Endometrial microvascular endothelial cells (primary cell): ENCODE results near the gene CENPB. TPM values are rescaled to one million over a fixed set of nuclear protein-coding genes. Genes with fewer than 3 reads are reported as not detected.

Experiments used
- in situ Hi-C: cut with HindIII; loops from 2 replicates; pipeline ENCODE4 v1.10.0; 2017; ENCODE audit warnings: low sequenced_read_pairs, low pct_unique_long_range_greater_than_20kb; ENCODE audit errors: inconsistent ontology term
- total RNA-seq: library from RNA; depleted of rRNA; stranded (reverse); fragments of >200 nt; gene quantifications from one replicate; pipeline ENCODE4 v1.2.3, GENCODE V29; 2015; ENCODE audit errors: inconsistent ontology term

The CENPB gene
- total RNA-seq, 1 donor from 2014 or later = 105 TPM

DNA sequence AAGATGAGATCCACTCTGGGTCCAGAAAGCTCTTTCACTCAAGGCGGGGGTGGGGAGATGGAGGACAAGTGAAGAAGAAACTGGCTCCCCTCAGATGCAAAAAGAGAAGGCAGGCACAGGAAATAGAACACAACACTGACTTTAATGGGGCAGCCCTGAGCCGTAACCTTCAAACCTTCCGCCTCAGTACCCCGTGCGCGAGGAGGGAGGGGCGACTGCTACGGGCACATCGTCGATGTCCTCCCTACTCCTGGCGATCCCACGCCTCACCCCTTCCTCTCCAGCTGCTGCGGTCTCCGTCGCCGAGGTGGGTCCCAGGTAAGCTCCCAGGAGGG lies 9.2 kb downstream of the CENPB start:
- in situ Hi-C loops = no loop called here

DNA sequence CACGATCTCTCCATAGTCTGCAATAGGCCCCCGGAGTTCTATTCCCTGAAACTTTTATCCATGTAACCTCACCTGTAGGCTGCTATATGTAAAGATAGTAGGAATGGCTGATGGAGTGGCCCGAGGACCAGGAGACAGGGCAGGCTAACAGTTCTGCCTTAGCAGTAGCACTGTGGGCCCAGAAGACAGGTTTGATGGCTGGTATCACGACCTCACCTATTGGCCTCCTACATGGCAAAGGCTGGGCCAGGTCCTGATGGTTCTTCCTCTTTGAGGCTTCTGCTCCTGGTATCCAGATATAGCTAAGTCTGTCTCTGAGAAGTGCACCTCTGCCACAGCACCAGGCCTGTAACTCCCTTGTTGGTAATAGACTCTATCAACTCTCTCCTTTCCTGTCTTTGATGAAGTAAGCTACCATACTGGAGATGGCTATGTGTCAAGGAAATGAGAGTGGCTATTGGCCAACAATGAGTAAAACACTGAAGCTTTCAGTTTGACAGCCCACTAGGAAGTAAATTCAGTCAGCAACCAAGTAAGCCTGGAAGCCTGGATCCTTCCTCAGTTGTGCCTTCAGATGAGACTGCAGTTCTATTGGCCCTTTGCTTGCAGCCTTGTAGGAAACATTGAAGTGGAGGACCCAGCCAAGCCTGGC lies 11.0 kb downstream of the CENPB start:
- in situ Hi-C loops = no loop called here

DNA sequence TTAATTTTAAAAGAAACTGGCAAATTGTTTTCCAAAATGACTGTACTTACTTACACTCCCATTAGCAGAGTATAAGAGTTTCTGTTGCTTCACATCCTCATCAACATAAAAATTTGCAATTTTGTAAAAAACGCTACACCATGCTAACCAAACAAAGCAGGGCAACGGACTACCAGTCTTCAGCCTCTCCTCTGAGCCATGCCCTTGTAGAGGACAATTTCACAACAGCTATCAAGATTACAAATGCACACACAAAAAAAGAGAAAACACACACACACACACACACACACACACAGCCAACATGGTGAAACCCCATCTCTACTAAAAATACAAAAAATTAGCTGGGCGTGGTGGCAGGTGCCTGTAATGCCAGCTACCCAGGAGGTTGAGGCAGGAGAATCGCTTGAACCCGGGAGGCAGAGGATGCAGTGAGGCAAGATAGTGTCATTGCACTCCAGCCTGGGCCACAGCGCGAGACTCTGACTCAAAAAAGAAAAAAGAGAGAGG lies 14.9 kb downstream of the CENPB start:
- in situ Hi-C loops = no loop called here

DNA sequence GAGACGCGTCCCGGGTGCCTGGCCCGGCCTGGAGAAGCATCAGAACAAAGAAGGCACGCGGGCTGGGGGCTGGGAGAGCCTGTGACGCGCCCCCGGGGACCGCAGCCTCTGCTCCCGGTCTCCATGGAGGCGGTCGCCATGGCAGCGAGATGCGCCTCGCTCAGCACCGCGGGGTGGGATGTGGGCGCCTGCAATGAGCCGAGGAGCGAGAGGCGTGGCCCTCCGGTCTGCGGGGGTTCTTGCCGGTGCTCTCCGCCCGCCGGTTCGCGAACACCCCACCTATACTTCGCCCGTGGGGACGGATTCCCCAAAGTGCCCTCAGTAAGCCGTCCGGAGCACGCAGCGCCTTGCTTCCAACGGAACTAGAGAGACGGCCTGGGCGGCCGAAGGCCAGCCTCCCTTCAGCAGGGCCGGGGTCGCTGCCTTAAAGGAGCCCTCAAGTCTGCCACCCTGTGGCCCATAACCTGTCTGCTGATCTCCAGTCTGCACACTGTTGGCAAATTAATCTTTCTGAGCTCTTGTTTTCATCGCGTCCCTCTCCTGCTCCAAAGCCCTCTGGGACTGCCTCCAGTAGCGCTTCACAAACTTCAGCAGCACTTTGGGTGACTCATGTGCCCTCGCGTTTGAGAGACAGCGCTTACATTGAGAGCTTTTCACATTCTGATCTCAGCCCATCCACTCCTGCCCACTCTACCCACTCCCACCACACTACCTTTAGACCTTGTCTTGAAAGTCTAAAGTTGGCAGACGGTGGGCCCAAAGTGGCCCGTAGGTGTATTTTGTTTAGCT lies 18.0 kb downstream of the CENPB start:
- in situ Hi-C loops = no loop called here

DNA sequence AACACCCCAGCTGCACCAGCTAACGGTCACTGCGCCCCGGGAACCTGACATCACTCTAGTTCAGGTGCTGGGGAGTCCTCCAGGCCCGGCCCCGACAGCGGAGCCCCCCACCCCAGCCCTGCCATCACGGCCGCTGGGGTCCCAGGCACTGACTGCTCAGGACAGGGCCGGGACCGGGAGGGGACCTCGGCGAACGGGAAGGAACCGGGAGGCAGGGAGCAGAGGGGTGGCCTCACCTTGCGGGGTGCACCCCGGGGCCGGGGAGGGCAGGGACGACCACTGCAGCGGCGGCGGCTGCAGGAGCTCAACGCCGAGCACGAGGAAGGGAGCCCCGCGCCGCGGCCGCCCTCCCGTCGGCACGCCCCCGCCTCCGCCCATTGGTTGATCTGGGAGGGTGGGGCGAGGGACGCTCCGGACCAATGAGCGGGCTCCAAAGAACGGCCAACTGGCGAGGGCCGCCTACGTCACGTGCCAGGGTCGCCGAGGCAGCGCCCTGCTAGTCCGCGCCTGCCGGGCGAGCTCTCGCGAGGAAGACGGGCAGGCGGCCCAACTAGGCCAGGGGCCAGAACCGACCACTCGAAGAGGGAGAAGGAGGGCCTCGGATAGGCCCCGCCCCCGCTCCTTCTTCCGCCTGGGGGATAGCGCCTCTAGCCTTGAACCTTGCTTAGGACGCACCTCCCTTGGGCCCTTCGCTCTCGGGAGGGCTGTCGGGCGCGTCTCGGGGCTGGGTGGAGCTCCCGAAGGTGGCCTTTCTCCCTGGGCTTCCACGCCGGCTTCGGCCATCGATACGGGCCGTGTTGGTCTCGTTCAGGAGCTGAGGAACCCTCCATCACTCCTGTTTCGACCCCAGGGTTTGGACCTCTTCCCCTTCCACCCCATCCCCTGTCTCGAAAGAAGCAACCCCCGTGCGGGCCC lies 18.9 kb downstream of the CENPB start, which contains the start of gene ADISSP:
Gene ADISSP, minus strand, starts transcription at position 327 of the 915 bp plus-strand sequence. CDS start 7,653 bp downstream, outside the sequence.
- in situ Hi-C loops = no loop called here

DNA sequence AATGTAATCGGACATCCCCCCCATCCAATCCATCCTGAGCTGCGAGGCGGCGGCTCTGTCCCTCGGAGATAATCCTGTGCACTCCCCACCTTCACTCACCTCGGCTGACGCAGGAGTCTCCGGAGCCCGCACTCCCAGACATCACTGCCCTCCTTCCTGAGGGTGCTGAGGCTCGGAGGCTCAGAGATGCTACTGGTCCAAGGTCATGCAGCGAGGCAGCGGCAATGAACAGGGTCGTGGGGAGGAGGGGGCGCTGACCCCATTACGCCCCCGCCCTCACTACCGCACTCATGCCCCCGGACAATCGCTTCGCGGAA lies 19.5 kb downstream of the CENPB start:
- in situ Hi-C loops = no loop called here

DNA sequence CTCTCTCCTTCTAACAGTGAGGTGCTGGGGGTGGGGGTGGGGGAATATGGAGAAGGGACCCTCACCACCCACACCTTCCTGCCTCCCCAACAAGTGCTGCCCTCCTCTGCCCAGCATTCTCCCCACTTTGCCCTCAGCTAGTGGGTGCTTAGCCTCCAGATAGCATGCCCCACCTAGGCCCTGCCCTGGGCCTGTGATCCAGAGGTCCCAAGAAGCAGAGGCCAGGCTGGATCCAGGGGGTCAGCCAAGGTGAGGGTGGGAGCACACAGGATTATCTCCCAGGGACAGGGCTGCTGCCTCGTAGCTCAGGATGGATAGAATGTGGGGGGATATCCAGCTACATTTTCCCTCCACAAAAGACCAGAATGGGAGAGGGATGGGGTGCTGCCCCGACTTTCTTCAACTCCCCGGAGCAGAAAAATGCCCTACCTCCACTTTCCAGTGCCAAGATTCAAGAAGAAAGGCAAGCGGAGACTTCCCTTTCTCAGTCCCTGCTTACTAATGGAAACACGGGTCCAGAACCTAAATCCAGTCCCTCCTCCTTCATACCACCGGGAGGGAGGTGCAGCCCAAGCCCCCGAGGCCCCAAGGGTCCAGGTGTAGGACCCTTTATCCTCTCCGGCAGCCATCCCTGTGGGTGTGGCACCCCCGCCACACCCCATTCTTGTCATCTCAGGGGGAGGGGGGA lies 20.0 kb downstream of the CENPB start:
- in situ Hi-C loops = no loop called here

DNA sequence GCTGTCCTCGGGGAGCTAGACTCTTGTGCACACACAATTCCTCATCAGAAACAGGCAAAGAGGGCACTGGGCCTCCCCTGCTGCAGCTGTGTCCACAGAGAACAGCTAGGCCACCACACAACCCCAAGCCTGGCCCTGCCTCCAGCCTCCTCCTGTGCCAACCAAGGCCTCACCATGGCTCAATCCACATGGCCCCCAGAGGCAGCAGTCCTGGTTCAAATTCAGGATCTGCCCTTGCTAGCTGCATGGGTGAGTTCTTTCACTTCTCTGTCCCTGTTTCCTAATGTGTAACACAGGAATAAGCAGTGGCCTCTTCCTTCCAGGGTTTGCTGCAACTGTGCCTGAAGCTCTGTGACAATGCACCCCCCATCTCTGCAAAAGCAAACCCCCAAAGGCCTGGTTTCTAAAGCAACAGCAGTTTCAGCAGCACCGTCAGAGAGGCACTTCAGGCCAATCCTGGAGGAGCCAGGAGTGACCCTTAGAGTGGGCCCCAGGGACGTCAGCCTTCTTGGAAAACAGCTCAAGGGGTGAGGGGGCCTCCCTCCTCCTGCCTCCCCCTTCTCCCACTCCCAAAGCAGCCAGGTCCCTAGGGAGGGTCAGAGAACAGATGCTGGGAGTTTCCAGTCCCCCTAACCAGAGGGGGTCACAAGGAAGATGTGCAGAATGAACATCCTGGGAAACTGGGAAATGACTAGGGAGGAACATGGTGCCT lies 21.2 kb downstream of the CENPB start:
- in situ Hi-C loops = no loop called here

DNA sequence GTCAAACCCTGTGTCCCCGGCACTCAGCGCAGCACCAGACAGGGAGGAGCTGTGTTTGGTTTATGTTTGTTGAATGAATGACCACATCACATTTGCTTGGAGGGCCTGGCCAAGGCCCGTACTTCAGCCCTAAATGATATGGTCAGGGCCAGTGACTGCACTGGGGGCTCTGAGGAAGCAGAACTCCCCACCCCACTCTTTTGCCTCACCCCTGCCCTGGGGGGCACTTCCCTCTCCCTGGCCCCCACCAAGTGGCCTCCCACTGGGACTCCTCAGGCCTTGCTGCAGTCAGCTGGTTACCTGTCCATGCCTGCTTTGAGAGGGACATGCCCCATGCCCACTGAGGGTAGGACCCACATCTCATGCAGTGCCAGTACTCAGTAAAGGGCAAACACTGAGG lies 21.9 kb downstream of the CENPB start:
- in situ Hi-C loops = no loop called here

DNA sequence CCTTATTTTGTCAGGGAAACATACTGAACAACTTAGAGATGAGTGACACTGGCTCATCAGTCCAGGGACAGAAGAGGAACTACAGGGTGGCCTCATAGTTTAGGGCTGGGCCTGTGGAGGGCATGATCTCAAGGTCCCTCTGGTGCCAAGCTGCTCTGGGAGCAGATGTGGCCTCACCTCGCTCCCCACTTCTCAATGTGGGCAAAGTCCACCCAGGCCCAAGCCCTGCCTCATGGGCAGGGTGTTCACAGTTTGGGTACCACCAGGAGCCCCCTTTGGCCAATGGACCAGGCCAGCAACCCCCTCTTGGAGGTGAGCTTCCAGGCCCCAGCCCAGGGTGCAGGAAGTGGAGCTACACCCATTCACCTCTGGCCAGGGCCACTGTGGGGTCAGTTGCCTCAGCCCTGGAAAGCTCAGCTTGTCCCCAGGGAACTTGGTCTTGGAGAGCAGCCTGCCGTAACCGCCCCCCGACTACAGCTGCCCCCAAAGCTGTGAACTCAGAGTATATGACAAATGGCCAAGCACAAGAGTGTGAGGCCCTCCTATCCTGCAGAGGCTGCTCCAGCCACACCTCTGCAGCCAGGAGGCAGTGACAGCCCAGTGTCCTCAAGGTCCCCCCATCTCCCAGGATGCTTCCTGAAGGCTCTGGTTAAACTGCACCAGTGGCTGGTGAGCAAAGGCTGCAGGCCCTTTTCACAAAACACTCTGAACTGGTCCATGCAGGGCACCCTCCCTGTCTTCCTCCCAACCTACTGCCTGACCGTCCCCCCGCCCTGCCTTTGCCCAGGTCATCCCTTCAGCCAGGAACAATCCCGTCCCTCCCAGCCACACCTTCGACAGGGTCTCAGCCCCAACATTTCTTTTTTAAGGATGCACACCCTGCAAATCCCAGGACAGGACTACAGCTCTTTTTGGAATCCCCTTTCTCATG lies 22.6 kb downstream of the CENPB start:
- in situ Hi-C loops = no loop called here

DNA sequence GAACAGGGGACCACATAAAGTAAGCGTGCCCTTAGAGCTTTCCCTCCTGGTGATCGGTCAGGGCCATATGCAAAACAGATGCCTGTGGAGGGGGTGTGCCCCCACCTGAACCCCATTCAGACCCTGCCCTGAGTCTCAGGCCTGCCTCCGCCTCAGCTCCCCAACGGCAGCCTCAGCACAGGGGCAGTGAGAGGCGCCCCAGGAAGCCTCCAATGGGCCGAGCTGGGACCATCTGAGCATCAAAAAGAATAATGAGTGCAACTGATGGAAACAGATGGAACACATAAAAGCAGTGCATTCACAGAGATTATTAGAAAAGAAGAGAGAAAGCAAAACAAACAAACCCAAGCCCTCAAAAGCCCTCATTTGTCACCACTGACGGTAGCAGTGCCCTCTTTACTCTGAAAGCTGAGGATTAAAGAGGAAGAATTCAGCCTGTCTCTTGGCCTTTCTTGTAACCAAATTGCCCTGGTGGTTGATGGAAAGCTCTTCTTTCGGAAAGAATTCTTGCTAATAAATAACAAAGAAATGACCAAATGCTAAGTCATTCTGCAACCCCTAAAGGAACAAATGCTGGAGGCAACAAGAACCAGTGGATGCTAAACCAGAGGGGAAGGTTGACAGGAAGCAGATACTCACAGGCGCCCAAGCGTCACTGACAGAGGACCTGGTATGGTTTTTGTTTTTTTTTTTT lies 25.7 kb downstream of the CENPB start:
- in situ Hi-C loops = no loop called here

DNA sequence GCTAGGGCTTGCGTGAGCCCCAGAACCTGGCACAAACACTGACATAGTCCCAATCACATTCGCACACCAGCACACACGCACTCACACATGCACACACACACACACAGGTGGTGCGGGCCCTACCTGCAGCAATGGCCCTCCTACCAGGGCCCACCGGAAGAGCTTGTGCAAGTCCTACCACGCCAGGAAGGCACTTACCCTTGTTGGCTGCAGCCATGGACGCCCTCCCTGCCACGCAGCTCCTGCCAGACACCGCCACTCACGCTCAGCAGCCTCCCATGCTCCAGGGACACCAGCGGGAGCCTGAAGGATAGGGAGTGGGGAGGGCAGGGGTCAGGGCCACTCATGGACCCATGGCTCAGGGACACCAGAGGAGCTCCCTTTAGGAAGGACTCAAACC lies 26.7 kb downstream of the CENPB start:
- in situ Hi-C loops = no loop called here

DNA sequence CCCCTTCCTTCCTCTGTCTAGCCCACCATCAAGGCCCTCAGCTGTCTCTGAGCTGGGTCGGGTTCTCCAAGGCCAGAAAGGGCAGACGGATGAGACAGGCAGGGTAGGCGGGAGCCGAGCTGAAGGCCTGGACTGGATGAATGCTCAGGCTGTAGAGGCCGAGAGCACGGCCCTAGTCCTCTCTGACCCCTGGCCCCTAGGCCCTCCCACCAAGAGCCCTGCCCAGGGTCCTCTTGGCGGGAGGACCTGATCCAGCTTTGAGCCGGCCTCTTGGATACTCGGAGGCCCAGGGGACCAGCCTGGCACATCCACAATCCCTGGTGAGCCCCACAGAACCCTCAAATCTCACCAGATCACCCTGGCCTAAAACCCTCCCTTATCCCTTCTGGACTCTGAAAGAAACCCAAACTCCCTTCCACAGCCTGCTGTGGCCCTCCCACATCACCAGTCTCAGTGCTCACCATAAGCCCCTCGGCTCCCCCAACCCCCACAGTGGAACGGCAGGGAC lies 27.2 kb downstream of the CENPB start:
- in situ Hi-C loops = no loop called here

DNA sequence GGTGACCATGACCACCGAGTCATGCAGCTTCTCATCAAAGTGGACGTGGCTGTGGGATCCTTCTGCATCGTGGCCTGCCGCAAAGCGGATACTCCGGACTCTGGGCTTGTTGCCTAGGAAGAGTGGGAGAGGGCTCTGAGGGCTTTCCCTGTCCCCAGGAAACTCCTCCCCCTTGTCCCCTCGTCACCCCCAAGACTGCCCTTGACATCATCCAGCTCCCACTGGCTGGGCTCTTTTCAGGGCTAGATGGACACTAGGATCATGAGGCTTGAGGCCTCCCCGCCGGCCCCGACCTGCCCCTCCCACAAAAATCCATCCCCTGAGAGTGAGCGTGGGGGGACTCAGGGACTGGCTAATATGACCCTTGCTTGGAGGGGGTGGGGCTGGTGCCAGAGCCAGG lies 28.0 kb downstream of the CENPB start:
- in situ Hi-C loops = no loop called here

DNA sequence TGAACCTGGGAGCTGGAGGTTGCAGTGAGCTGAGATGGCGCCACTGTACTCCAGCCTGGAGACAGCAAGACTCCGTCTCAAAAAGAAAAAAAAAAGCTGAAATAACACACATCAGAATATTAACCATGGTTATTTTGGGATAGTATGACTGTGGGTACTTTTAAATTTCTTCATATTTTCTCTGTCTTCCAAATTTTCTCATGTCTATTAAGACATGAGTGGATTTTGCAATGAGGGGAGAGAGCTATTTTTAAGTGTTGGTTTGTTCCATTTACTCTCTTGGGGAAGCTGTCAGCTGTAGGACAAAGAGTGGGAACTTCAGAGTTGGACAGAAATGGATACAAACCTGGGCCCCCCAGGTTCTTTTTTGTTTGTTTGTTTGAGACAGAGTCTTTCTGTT lies 29.3 kb downstream of the CENPB start:
- in situ Hi-C loops = no loop called here

DNA sequence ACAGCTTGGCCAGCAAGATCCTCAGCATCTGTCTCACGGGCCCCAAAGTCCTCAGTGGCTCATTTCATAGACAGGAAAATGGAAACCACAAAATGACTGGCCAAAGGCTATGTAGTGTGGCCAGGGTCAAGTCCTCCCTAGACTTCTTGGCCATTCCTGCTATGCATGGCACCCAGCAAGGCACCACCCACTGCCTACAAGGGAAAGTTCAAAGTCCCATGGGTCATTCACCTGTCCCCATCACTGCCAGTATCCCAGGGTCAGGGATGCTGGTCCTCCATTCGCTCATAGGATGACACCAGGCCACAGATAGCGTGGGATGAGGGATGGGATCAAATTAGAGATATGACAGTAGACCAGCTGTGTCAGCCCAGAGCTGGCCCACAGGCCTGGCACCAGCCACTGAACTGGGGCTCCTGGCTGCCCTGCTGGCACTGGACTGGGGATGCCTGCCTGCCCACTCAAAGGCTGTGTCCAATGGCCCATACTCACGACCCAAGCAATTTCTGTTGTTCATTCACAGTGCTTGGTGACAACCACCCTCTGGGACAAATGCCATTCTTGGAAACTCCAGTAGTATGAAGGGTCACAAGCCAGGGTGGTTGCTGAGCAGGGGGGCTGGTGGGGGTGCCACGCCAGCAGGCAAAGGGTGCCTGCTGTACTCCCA lies 30.6 kb downstream of the CENPB start:
- in situ Hi-C loops = no loop called here
